Activated CD4-positive, alpha-beta memory T cell treated with anti-CD3 and anti-CD28 coated beads for 36 hours (primary cell): ENCODE measurements around the gene TRAPPC3L. TPM values are rescaled to one million over a fixed set of nuclear protein-coding genes. Genes with fewer than 3 reads are reported as not detected.

ENCODE experiments used
- CTCF ChIA-PET: fragments of 350-600 bp; sonication (Branson Sonifier 250); formaldehyde crosslinking; loops from one replicate; lab custom pipeline; 2021; ENCODE audit warnings: antibody characterized with exemption, inconsistent platforms; lab: Charles Lee
- POLR2A ChIA-PET: fragments of 350-600 bp; sonication (Branson Sonifier 250); formaldehyde crosslinking; loops from one replicate; lab custom pipeline; 2021; ENCODE audit warnings: antibody characterized with exemption; lab: Charles Lee
- DNase-seq: peaks from one replicate; pipeline ENCODE4 v3.0.0-alpha.2; 2020
- H3K27ac Mint-ChIP-seq: one replicate; pipeline ENCODE4 v1.8.0; 2021; ENCODE audit warnings: mixed read lengths
- H3K27me3 Mint-ChIP-seq: one replicate; pipeline ENCODE4 v1.8.0; 2021; ENCODE audit warnings: mixed read lengths
- H3K36me3 Mint-ChIP-seq: one replicate; pipeline ENCODE4 v1.8.0; 2021; ENCODE audit warnings: mixed read lengths
- H3K4me1 Mint-ChIP-seq: one replicate; pipeline ENCODE4 v1.8.0; 2021; ENCODE audit warnings: low read depth, mixed read lengths
- H3K4me3 Mint-ChIP-seq: one replicate; pipeline ENCODE4 v1.8.0; 2021; ENCODE audit warnings: mild to moderate bottlenecking, mixed read lengths
- H3K9me3 Mint-ChIP-seq: one replicate; pipeline ENCODE4 v1.8.0; 2021; ENCODE audit warnings: mixed read lengths
- intact Hi-C: fragments of 100-400 bp; cut with micrococcal nuclease; formaldehyde crosslinking; loops from one replicate; pipeline ENCODE4 v1.15.1; 2023
- total RNA-seq, 2 experiments: library from RNA; stranded (reverse); gene quantifications; one replicate each; pipeline ENCODE4 v1.2.3, GENCODE V29; 2021

The TRAPPC3L gene
- total RNA-seq, 2 experiments from 2014 or later, result not detected

- POLR2A ChIA-PET, result no interaction called here
- H3K9me3 Mint-ChIP-seq, result no peaks in the 10 kb centered on the region
- intact Hi-C loops, result no loop called here
- H3K27ac Mint-ChIP-seq, result no peak overlapping the region
- DNase-seq, result no peak
- no peak overlapping the region for H3K4me3 Mint-ChIP-seq
- peaks cover 16% of the 10 kb centered on the region for H3K27me3 Mint-ChIP-seq
- no peaks in the 10 kb centered on the region for H3K36me3 Mint-ChIP-seq
- no peaks in the 10 kb centered on the region for H3K4me1 Mint-ChIP-seq
- CTCF ChIA-PET, result interaction anchor here (1.3 to 4.1 kb wide), 3 partner anchors 13 to 270 kb away, joined by 4 to 29 read pairs (median 5); partner anchors contain the start of gene RWDD1
Measured at GRCh38 chr6:116557893-116558292, 12.4 kb upstream of the TRAPPC3L start.

- H3K36me3 Mint-ChIP-seq, result no peaks in the 10 kb centered on the region
- CTCF ChIA-PET, result no interaction called here
- H3K4me1 Mint-ChIP-seq, result no peaks in the 10 kb centered on the region
Measured at GRCh38 chr6:116556814-116557415, 11.4 kb upstream of the TRAPPC3L start.

GRCh38 chr6:116556065-116556464, 10.6 kb upstream of the TRAPPC3L start:
- POLR2A ChIA-PET, result no interaction called here
- CTCF ChIA-PET, result no interaction called here

More at GRCh38 chr6:116556814-116557415, 11.4 kb upstream of the TRAPPC3L start:
- Mint-ChIP-seq H3K27me3 (peaks cover 12% of the 10 kb centered on the region), H3K9me3 (no peaks in the 10 kb centered on the region), H3K4me3 (no peak overlapping the region), H3K27ac (no peak overlapping the region)
- POLR2A ChIA-PET, result no interaction called here
- intact Hi-C loops, result no loop called here
- no peak for DNase-seq

GRCh38 chr6:116553451-116553850, 8.0 kb upstream of the TRAPPC3L start, which contains the start of gene CALHM4:
Gene CALHM4 (plus strand): TSS chr6:116553751. CDS start chr6:116553794, 43 bp downstream.
- POLR2A ChIA-PET, result no interaction called here
- H3K36me3 Mint-ChIP-seq, result no peaks in the 10 kb centered on the region
- H3K4me1 Mint-ChIP-seq, result no peaks in the 10 kb centered on the region
- H3K27me3 Mint-ChIP-seq, result peaks cover 8% of the 10 kb centered on the region
- intact Hi-C loops, result no loop called here
- H3K27ac Mint-ChIP-seq, result no peak within 1 kb of the TSS
- CTCF ChIA-PET, result interaction anchor here (1.5 to 2.5 kb wide), 3 partner anchors 9 to 285 kb away, joined by 5 to 8 read pairs (median 6); no protein-coding TSS in a partner anchor
- H3K9me3 Mint-ChIP-seq, result no peaks in the 10 kb centered on the region
- no peak for DNase-seq
- no peak within 1 kb of the TSS for H3K4me3 Mint-ChIP-seq

More at GRCh38 chr6:116556065-116556464, 10.6 kb upstream of the TRAPPC3L start:
- H3K27me3 Mint-ChIP-seq, result peaks cover 7% of the 10 kb centered on the region
- no peak overlapping the region for H3K4me3 Mint-ChIP-seq
- intact Hi-C loops, result no loop called here
- no peaks in the 10 kb centered on the region for H3K4me1 Mint-ChIP-seq
- H3K9me3 Mint-ChIP-seq, result no peaks in the 10 kb centered on the region
- no peaks in the 10 kb centered on the region for H3K36me3 Mint-ChIP-seq
- no peak for DNase-seq
- no peak overlapping the region for H3K27ac Mint-ChIP-seq

- H3K4me3 Mint-ChIP-seq, result no peak overlapping the region
- no peak for DNase-seq
- H3K36me3 Mint-ChIP-seq, result no peaks in the 10 kb centered on the region
- peaks cover 10% of the 10 kb centered on the region for H3K27me3 Mint-ChIP-seq
- ChIA-PET POLR2A (no interaction called here), CTCF (interaction anchor here (1.7 kb wide), 1 partner anchor 10 kb away, joined by 6 read pairs; no protein-coding TSS in a partner anchor)
- no peaks in the 10 kb centered on the region for H3K4me1 Mint-ChIP-seq
- H3K9me3 Mint-ChIP-seq, result no peaks in the 10 kb centered on the region
- no peak overlapping the region for H3K27ac Mint-ChIP-seq
- intact Hi-C loops, result no loop called here
Measured at GRCh38 chr6:116550796-116551195, 5.3 kb upstream of the TRAPPC3L start.

- DNase-seq, result no peak
- H3K27ac Mint-ChIP-seq, result no peak overlapping the region
- H3K36me3 Mint-ChIP-seq, result no peaks in the 10 kb centered on the region
- intact Hi-C loops, result no loop called here
- POLR2A ChIA-PET, result no interaction called here
- no peak overlapping the region for H3K4me3 Mint-ChIP-seq
- CTCF ChIA-PET, result interaction anchor here (0.6 to 4.4 kb wide), 2 partner anchors 12 to 13 kb away, joined by 3 to 16 read pairs; no protein-coding TSS in a partner anchor
- no peaks in the 10 kb centered on the region for H3K4me1 Mint-ChIP-seq
- H3K27me3 Mint-ChIP-seq, result peaks cover 8% of the 10 kb centered on the region
- H3K9me3 Mint-ChIP-seq, result no peaks in the 10 kb centered on the region
Measured at GRCh38 chr6:116547358-116547757, 1.9 kb upstream of the TRAPPC3L start.

- no peak overlapping the region for H3K4me3 Mint-ChIP-seq
- CTCF ChIA-PET, result interaction anchor here (1.3 to 4.2 kb wide), 4 partner anchors 9 to 20 kb away, joined by 3 to 27 read pairs (median 9); no protein-coding TSS in a partner anchor
Measured at GRCh38 chr6:116543149-116543548, 2.3 kb downstream of the TRAPPC3L start.

GRCh38 chr6:116542426-116542825, 3.1 kb downstream of the TRAPPC3L start:
- POLR2A ChIA-PET, result no interaction called here
- Mint-ChIP-seq H3K27me3 (peaks cover 15% of the 10 kb centered on the region), H3K4me1 (no peaks in the 10 kb centered on the region), H3K4me3 (no peak overlapping the region), H3K36me3 (no peaks in the 10 kb centered on the region), H3K9me3 (no peaks in the 10 kb centered on the region), H3K27ac (no peak overlapping the region)
- no peak for DNase-seq
- CTCF ChIA-PET, result interaction anchor here (1.3 to 4.2 kb wide), 6 partner anchors 8 to 254 kb away, joined by 3 to 27 read pairs (median 8); no protein-coding TSS in a partner anchor
- intact Hi-C loops, result no loop called here

More at GRCh38 chr6:116543149-116543548, 2.3 kb downstream of the TRAPPC3L start:
- H3K27ac Mint-ChIP-seq, result no peak overlapping the region
- intact Hi-C loops, result no loop called here
- POLR2A ChIA-PET, result no interaction called here
- no peaks in the 10 kb centered on the region for H3K36me3 Mint-ChIP-seq
- peaks cover 15% of the 10 kb centered on the region for H3K27me3 Mint-ChIP-seq
- H3K4me1 Mint-ChIP-seq, result no peaks in the 10 kb centered on the region
- H3K9me3 Mint-ChIP-seq, result no peaks in the 10 kb centered on the region
- DNase-seq, result no peak

- intact Hi-C loops, result loop anchor here (1.0 kb wide), 3 partner anchors 25 to 311 kb away; no protein-coding TSS in a partner anchor
- Mint-ChIP-seq H3K36me3 (no peaks in the 10 kb centered on the region), H3K27me3 (peaks cover 20% of the 10 kb centered on the region), H3K9me3 (no peaks in the 10 kb centered on the region), H3K4me3 (no peak overlapping the region), H3K27ac (no peak overlapping the region), H3K4me1 (no peaks in the 10 kb centered on the region)
- ChIA-PET CTCF (interaction anchor here (1.0 to 4.5 kb wide), 8 partner anchors 11 to 269 kb away, joined by 3 to 82 read pairs (median 14); partner anchors contain the start of gene RWDD1), POLR2A (no interaction called here)
- no peak for DNase-seq
Measured at GRCh38 chr6:116536216-116536621, 9.3 kb downstream of the TRAPPC3L start.

GRCh38 chr6:116535109-116535508, 10.4 kb downstream of the TRAPPC3L start:
- no peak for DNase-seq
- no peak overlapping the region for H3K27ac Mint-ChIP-seq
- no peaks in the 10 kb centered on the region for H3K36me3 Mint-ChIP-seq
- H3K27me3 Mint-ChIP-seq, result peaks cover 12% of the 10 kb centered on the region
- intact Hi-C loops, result no loop called here
- ChIA-PET POLR2A (no interaction called here), CTCF (interaction anchor here (0.9 to 4.5 kb wide), 21 partner anchors 8 to 317 kb away, joined by 3 to 82 read pairs (median 7); partner anchors contain the start of genes CALHM4 and RWDD1)
- H3K9me3 Mint-ChIP-seq, result no peaks in the 10 kb centered on the region
- no peaks in the 10 kb centered on the region for H3K4me1 Mint-ChIP-seq
- no peak overlapping the region for H3K4me3 Mint-ChIP-seq

- ChIA-PET POLR2A (no interaction called here), CTCF (interaction anchor here (0.7 to 4.5 kb wide), 19 partner anchors 10 to 316 kb away, joined by 3 to 82 read pairs (median 8); partner anchors contain the start of genes DSE, RWDD1 and TSPYL1)
- Mint-ChIP-seq H3K27me3 (peaks cover 12% of the 10 kb centered on the region), H3K27ac (no peak overlapping the region), H3K4me1 (no peaks in the 10 kb centered on the region), H3K9me3 (no peaks in the 10 kb centered on the region), H3K4me3 (no peak overlapping the region), H3K36me3 (no peaks in the 10 kb centered on the region)
- intact Hi-C loops, result loop anchor here (2.0 kb wide), 1 partner anchor 317 kb away; no protein-coding TSS in a partner anchor
- DNase-seq, result no peak
Measured at GRCh38 chr6:116533233-116533957, 12.1 kb downstream of the TRAPPC3L start.
